GM19468 (cell line): ENCODE results near the gene ZNF362.

Source experiments
- ATAC-seq: cut with Tn5 transposase; IDR thresholded peaks from one replicate; pipeline ENCODE4 v1.9.1; 2021; ENCODE audit warnings: mild to moderate bottlenecking, moderate library complexity, moderate number of reproducible peaks; ENCODE audit not compliant: unreplicated experiment; ENCODE audit errors: extremely low read depth

ZNF362 gene

DNA sequence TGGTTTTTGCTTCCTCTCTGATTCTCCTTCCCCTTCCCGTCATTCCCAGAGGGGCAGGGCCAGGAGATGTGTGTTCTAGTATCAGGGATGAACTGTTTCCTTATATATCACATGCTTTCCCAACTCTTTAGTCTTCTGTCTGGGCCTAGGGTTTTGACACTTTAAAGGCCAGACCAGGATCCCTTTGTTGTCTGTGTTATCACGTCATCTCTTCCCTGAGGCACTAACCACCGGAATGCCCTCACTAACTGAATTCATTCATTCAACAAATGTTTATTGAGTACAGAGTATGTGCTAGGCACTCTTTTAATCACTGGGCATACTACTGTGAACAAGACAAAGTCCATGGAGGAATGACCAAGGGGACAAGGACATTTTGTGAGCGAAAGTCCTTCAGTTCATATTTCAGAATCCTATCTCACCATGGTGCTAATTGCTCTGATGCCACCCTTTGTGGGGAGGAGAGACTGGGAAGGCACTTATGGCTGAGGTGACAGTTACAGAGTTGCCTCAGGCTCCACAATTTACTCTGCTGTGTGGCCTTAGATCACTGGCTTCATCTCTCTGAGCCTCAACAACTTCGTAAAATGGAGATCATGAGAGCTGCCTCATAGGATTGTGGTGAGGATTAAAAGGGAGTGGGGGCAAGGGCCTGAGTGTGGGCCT, 12.0 kb upstream of the ZNF362 start:
- no peak for ATAC-seq

DNA sequence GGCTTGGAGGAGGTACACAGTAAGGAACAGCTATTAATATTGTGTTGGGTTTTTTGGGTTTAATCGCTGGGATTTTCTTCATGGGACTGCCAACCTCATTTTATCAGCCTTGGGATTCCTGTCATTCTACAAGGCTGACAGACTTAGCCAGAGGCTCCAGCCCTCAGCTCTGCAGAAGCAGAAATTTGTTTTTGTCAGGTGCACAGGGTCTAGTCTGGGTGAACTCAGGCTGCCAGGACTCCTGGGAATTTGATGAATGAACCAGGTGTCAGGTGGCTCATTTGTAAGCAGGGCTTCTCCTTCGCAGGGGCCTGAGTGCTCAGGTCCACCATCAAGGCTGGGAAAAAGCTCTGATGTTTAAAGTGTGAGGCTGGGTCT, 11.5 kb upstream of the ZNF362 start:
- no peak for ATAC-seq

DNA sequence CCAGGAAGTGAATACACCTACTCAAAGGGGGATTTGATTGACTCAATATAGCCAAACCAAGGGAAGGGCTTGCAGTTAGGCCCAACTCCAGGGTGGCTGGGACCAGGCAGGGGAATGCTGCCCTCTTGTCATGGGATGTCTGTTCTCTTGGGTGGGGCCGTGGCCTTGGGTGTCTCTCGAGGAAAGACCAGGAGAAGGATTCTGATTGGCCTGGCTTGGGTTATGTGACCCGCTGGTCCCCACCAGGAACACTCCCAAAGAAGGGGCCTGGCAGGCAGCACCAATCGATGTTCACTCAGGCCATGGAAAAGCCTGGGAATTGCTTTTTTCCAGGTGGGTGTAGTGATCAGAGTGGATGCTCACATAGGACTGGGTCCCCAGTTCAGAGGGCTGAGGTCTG, 10.1 kb upstream of the ZNF362 start:
- no peak for ATAC-seq

DNA sequence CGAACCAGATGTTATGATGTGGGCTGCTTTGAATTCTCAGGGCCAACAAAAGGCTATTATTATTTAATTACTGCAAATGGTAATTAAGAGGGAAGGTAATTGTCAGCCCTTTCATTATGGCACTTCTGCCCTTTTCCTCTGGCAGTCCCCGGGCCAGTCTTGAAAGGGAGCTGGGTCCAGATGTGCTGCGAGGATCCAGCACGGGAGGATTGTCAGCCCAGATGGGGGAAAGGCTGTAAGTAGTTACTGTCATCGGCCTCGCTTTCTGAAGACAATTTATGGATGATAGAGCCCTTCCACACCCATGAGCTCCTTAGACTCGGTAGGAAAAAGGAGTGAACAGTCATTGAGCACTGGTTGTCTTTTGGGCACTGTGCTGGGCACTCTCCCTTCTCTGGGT, 8.7 kb upstream of the ZNF362 start:
- no peak for ATAC-seq

DNA sequence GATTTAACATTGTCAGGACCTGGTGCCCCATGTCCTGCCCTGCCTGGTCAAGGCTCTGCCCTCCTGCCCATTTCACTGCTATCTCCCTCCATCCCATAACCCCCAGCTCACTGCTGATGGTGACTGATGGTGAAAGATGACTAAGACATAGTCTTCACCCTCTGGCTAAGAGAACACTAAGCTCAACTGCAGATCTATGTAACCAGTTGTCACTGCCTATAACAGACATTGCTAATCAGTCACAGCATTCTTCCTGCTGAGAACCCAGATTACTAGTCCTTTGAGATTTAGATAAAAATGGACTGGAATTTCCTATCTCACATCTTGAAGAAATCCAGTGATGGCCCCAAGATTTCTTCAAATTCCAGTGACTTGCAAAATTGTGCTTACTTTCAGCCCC, 8.0 kb upstream of the ZNF362 start:
- ATAC-seq: no peak

DNA sequence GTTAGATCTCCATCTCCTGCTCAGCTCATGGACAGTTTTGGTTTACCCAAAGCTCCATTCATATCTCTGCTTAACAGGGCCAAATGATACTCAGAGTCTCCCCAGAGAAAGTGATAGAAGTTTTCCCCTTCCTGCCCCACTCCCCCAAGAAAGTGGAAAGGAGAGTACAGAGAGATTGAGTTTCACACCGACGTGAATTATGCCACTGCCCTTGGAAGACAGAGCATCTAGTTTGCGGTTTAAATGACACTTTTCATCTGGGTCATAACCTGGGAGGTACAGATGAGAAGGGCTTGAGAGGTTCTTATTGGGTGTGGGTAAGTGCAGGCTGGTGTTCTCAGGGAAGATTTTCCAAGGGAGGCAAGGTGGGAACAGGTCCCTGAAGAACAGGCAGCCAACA, 6.9 kb upstream of the ZNF362 start:
- no peak for ATAC-seq

DNA sequence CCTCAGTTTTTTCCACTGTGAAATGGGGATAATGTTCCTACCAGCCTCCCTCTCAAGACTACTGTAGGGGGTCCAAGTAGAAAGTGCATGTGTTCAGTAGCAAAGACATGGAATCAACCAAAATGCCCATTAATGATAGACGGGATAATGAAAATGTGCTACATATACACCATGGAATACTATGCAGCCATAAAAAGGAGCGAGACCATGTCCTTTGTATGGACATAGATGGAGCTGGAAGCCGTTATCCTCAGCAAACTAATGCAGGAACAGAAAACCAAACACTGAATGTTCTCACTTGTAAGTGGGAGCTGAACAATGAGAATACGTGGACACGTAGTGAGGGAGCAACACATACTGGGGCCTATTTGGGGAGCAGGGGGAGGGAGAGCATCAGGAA, 6.1 kb upstream of the ZNF362 start:
- no peak for ATAC-seq

DNA sequence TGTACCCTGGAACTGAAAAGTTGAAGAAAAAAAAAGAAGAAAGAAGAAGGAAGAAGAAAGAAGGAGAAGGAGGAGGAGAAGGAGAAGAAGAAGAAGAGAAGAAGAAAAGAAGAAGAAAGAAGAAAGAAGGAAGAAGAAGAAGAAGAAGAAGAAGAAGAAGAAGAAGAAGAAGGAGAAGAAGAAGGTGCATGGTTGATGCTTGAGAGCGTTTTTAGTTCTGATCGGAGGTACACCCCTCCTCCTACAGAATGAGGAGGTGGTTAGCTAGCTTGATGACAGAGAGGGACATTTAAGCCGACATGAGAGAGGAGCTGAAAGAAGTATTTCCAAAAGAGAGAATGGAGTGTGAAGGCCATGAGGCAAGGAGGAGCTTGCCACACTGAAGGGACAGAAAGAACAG, 5.6 kb upstream of the ZNF362 start:
- no peak for ATAC-seq

DNA sequence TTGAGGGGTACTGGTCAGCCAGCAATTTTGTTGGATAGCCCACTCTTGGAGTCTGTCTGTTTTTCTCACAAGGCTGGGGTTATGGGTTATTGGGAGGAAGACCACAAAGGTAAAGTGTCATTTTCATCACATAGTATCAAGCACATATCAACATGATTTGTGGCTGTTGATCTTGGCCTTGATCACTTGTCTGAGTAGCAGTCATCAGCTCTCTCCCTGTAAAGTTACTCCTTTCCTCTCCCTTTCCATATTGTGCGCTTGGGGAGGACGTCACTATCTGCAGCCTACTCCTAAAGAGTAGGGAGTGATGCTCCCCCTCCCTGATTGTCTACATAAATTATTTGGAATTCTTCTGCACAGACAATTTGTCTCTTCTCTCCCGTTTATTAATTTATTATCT, 1.8 kb upstream of the ZNF362 start:
- no peak for ATAC-seq

DNA sequence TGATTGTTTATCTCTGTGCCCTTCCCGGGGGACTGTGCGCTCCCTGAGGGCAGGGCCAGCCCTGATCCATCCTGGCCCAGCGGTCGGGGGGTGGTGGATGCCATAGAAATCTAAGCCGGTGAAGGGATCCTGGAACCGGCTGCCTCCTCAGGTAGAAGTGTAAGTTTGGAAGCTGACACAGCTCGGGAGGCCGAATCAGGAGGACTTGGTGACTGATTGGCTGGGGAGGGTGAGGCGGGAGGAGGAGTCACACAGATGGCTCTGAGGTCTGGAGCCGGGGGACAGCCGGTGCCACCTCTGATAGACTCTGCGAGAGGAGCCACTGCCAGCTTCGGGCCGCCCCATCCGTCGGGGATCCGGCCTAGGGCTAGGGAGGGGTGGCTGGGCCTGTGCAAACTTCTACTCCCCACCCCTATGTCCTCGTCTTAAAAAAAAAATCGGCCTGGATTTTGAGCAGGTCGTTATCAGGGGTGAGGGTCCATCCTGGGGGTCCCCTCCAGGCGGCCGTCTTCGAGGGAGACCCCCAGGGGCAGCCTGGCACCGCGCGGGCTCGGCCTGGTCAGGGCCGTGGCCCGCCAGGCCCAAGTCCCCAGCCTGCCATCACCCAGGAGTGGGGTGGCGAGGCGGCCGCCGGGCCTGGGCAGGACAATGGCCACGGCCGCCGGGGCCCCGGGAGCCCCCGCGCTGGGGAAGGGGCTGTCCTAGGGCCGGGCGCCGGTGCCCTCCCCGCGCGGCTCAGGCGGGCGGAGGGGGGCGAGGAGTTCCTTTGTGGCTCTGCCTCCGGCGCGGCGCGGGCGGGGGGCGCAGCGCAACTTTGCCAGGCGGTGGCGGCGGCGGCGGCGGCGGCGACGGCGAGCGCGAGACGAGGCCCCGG, 708 bp upstream of the ZNF362 start:
- no peak for ATAC-seq

DNA sequence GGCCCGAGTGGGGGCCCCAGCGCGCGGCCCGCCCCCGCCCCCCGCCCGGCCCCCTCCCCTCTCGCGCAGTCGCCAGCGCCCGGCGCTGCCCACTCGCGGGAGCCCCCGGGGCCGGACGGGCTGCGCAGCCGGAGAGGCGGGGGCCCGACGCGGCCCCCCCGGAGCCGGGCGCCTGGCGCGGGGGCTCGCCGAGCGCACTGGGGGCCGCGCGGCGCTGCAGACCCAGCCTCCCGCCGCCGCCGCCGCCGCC, 146 bp upstream of the ZNF362 start:
- ATAC-seq: no peak

DNA sequence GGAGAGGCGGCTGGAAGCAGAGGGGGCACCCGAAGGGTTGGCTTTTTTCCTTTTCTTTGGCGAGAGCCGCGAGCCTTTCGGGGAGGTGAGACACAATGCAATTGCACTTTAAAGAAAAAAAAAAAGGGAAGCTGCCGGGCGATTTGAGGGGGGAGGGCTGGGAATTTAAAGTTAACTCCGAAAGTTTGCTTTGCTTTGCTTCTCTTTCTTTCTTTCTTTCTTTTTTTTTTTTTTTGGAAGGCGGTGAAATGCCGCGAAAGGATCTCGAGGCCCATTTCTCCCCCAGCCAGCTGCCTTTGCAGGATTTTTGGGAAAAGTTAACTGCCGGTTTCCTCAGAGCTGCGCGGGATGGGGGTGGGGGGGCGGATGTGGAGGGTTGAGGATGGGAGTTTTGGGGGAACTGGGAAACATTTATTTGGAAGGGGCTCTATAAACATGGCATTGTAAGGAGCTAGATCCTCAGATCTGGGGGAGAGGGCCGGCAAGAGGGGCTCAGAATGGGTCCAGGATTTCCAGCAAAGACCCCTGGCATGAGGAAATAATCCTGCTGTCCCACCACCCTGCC, 997 bp downstream of the ZNF362 start:
- no peak for ATAC-seq

DNA sequence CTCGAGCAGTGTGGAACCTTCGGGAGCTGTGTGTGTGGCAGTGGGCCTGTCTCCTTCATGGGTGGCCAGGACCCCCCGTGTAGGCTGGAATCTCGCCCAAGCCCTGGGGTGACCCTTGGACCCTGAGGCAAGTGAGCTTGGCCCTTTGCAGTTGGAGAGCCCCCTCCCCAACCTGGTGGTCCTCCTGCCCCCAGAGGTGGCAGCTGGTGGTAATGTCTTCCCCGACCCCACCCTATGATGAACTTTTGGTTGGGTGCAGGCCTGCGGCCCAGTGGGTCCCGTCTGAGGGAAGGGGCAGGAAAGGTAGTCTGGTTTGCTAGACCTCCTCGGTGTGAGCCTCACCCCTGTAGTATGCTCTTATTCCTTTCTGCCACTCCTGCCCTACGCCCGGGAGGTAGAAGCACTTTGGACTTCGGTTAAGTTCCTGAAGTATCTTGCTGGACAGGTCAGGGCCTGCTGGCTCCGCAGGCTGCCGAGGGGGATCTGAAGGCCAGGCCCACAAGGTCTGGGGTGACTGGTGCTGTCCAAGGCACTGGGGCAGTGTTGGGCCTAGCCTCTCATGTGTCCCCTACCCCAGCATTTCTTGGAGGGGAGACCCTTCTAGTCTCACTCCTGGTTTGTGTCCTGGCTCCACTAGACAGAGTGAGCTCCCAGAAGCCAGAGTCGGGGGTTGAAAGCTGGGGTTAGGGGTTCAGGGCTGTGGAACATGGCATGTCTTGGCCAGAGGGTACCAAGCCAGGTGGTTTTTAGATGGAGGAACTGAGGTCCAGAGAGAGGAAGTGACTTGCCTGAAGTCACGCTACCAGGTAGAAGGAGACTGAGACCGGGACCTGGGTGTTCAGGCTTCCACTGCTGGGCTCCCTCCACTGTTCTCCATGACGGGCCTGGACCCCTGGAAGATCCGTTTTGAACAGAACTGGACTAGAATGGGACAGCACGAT, 1.8 kb downstream of the ZNF362 start:
- ATAC-seq: no peak

DNA sequence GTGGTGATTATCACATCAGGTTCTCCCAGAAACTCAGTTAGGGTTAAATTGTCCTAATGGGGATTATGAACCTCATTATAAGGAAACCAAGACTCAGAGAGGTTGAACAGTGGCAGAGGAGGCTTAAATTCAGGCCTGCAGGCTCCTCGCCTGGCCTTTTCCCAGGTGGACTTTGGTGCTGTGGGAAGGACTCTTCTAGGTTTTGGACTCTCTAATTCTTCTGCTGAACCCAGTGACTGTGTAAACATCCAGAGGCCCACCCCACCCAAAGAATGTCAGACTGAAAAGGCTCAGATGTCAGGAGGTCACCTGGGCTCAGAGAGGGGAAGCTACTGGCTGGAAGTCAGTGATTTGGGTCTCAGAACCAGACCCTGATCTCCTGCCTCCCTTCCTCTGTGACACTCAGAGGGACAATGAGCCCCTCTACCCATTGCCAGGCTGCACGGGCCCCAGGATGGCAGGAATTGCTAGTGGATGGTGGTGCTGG, 2.5 kb downstream of the ZNF362 start:
- ATAC-seq: no peak

DNA sequence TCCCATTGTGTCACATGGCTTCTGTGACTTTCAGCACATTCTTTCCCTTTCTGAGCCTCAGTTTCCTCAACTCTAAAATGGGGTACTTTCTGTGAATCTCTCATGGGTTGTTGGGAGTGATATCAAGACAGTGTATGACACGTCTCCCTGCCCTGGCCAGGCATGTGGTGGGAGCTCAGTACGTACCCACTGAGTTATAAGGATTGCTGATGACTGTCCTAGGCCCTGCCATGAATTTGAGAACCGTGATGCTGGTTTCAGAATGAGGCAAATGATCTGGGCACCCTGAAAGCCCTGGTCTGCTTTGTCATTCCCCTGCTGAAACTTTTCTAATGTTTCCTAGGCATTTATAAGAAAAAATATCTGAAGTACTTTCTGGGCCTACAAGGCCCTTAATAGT, 3.6 kb downstream of the ZNF362 start:
- no peak for ATAC-seq

DNA sequence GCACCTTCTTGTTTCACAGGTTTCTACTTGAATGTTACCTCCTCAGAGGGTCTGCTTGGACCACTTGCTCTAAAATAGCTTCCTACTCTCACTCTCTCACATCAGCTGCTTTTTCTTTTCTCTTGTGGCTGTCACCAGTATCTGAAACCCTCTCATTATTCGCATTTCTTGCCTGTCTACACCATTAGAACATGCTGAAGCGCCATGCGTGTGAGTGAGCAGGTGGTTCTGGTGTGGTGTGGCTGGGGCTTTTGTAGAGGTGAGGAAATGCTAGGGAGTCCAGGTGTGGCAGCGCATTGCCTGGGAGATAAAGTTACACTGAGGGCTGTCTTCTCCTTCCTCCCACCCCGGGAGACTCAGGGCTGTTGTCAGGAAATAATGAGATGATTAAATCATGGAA, 4.1 kb downstream of the ZNF362 start:
- ATAC-seq: no peak

DNA sequence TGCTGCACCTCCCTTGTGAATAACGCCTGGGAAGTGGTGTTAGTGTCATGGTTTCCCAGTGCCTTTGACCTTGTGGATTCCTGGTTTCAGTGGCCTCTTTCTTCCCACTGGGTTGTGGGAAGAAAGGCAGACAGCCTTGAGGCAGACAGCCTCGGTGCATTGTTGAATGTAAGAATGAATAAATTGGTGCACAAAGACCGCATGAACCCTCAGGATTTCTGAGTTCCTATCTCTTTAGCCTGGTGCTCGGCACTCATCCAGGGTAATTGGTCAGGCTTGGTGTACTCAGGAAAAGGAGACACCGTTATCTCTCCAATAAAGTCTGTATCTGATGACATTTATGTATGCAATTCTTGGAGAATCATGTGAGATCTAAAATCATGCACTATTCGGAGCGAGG, 5.1 kb downstream of the ZNF362 start:
- no peak for ATAC-seq

DNA sequence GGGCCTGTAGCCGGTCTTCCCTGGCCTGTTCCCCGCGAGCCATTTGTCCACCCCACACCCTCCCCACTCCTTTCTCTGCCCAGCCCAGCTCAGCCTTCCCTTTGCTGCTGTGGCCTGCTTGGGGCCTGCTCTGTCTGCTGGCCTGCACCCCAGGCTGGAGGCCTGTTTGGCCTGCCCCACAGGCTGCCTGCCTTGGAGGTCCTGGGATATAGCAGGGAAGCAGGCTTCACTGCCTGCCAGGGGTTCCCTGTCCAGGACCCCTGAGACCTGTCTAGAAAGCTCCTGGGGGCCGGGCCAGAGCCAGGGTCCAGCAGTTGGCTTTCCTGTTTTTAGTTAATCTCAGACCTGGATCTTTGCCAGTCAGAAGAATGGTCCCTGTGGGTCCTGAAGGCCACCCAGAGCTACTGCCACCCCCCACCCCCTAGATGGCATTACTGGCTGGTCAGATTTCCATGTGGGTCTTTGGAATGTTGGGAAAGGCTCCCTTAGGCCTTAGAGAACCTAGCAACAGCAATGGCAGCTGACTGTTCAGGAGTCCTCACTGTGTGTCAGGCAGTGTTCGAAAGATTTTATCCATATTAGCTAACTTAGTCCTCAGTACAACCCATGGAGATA, 7.7 kb downstream of the ZNF362 start:
- ATAC-seq: no peak

DNA sequence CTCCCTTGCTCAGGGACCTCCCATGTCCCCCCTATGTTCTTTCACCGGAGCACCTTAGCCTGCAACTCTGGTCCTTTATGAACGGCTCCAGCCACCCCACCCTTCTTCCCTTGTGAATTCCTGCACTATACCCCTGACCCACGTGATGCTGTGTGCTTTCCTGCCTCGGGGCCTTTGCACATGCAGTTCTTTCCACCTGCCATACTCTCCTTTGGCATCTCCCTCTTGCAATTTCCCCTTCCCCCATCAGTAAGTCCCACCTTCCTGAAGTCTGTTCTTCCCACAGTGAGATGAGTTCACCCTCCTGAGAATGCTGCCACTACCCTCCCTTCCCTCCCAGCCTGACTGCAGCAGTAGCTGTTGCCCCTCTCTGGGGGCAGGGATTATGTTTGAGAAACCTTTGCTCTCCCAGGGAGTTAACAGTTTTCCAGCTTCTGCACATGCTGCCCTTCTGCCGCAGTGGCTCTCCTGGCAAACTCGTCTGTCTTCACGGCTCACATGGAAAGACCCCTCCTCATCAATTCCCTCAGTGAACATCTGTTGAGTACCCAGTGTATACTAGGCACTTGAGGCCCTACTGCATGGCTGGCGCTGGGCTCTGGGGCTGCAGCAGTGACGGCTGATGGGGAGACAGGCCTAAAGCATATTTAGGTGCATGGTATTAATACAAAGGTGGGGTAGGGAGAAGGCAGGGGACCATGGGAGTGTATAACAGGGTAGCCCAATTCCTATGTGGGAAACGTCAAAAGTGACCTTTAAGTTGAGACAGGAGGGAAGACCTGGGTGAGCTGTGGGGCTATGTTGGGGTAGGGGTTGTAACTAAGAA, 9.7 kb downstream of the ZNF362 start:
- ATAC-seq: no peak
